SKM-1 (cell line): ENCODE results near the gene ZBTB42.
"Not testable (repeated sequence)": the region's sequence is repeated elsewhere in the genome, so short reads cannot be mapped to it uniquely, and the experiment has no call there.

Source experiments
- DNase-seq: peaks from one replicate; lab custom pipeline; 2025; ENCODE audit not compliant: unreplicated experiment; lab: John Stamatoyannopoulos, UW

Gene ZBTB42

DNA sequence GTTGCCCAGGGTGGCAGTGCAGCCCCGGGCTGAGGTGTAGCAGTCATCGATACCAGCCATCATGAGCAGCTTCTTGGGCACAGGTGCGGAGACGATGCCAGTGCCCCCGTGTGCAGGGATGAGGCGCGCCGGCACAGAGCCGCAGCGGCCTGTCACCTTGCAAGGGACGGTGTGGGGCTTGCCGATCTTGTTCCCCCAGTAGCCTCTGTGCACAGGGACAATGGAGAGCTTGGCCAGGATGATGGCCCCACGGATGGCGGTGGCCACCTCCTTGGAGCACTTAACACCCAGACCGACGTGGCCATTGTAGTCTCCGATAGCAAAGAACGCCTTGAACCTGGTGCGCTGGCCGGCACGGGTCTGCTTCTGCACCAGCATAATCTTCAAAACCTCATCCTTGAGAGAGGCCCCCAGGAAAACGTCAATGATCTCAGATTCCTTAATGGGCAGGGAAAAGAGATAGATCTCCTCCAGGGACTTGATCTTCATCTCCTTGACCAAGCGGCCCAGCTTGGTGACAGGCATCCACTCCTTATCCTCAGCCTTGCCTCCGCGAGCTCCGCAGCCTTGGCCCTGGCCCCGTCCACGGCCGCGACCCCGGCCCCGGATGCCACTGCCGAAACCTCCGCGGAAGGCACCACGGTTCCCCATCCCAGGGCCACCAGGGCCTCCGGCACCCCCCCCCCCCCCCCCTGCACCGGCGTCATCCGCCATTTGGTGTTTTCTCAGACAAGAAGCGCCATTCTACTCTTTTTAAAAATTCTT lies 35.5 kb downstream of the ZBTB42 start:
- not testable (repeated sequence) for DNase-seq

DNA sequence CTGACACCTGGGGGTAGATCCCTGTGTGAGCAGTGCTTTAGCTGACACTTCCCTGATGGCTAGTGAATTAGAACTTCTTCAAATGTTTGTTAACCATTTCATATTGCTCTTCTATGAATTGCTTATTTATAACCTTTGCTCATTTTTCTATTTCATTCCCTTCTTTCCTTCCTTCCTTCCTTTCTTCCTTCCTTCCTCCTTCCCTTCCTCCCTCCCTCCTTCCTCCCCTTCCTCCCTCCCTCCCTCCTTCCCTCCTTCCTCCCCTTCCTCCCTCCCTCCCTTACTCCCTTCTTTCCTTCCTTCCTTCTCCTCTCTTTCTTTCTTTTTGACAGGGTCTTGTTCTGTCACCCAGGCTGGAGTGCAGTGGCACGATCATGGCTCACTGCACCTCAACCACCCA lies 40.8 kb downstream of the ZBTB42 start:
- no peak for DNase-seq

DNA sequence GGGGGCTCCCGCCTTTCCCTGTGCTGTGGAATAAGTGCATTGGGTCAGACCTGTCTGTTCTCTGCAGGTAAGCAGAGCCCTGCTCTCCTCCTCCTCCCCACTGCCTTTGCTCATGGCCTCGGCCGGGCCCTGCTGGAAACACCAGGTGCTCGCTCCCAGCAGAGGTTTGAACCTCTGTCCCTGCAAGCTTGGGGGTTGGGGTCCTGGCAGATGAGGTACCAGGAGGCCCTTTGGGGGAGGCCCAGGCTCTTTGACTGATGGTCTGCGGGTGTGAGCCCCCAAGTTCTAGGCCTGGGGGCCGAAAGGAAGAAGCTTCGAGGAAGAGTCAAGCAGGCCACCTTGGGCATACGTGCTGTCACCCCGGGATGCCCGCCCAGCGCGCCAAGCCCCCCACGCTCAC lies 42.1 kb downstream of the ZBTB42 start:
- DNase-seq, result no peak

DNA sequence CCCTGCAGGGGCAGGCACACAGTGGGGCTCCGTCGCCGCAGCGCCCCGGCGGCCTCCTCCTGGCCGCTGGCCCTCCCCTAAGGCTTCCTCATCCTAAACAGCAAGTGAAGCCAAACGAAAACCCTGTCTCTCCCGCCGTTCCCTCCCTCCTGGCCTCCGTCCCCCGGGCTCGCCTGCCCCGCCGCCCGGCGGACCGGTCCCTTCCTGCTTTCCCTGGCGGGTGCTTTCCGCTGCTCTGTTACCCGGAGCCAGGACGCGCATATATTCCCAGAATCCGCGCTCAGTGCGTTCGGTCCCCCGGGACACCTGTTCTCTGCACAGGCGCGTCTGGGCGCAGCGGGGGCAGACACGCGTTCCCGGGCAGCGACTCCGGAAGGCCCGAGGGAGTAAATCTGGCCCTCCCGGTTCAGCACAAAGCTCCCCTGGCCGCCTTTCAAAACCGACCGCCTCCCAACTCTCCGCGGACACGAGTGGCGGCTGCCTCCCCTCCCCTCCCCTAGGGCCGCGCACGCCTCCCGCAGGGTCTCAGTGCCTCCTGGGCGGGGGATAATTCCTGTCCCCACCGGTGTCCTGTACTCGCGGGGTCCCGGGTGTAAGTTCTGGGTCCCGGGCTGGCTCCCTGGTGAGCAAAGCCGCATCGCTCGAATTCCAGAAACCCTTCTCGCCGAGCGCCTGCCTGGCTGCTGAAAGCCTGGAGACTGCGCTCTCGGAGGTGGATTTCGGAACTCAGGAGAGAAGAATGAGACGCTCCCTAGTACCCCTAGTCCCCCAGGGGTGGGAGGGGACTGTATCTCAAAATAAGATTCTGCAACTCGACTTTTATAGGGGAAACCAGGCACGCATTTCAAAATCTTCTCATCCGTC lies 42.8 kb downstream of the ZBTB42 start:
- DNase-seq, result no peak

DNA sequence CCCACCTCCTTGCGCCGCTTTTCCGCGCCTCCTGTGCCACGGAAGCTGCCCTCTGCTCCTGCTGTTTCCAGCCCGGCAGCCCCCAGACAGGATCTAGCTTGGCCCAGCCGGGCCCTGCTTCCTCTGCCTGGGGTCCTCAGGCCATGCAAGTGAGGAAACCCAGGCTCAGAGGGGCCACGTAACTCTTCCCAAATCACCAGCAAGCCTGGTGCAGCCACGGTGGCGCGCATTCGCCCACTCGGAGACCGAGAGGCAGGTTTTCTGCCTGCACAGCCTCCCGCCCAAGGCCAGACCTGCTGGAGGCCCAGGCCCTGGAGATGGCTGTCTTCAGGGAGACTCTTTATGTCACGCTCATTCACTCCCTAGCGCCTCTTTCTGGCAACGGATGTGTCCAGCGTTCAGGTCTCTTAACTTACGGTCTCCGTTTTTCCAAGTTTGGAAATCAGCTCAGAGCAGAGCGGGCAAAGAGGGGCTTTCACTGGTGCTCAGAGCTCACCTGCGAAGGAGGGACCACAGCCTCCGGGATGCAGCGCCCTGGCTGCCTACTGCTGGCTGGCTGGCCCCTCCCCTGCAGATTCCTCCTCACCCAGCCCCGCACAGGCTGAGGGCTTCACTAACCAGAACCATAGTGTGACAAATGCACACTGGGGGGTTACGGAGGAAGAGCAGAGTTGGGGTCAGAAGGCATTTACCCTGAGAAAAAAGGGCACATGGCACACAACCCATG lies 43.6 kb downstream of the ZBTB42 start:
- no peak for DNase-seq

DNA sequence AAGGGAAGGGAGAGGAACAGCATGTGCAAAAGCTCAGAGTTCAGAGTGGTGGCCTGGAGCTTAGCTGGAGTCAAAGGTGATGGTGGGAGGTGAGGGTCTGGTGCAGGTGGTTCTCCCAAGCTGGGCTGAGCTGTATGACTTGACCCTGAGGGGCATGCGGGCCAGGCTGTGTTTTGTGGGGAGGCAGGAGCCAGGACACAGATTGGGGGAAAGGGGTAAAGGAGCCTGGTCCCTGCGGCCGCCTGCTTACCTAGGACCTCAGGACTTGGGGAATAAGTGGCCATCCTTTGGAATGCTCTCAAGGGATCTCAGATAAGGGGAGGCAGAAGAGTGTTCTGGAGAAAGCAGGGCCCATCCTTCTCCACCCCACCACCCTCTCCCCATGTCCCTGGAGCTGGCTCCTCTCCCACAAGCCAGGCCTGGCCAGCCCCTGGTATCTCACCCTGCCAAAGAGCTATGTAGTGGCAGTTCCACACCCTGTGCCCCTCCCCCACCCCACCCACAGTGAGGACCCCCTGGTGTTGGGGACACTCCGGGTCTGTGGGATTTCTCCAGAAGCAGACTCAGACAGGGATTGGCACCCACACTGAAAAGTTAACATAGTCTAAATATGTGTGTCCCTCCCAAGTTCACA lies 44.2 kb downstream of the ZBTB42 start:
- DNase-seq, result no peak

DNA sequence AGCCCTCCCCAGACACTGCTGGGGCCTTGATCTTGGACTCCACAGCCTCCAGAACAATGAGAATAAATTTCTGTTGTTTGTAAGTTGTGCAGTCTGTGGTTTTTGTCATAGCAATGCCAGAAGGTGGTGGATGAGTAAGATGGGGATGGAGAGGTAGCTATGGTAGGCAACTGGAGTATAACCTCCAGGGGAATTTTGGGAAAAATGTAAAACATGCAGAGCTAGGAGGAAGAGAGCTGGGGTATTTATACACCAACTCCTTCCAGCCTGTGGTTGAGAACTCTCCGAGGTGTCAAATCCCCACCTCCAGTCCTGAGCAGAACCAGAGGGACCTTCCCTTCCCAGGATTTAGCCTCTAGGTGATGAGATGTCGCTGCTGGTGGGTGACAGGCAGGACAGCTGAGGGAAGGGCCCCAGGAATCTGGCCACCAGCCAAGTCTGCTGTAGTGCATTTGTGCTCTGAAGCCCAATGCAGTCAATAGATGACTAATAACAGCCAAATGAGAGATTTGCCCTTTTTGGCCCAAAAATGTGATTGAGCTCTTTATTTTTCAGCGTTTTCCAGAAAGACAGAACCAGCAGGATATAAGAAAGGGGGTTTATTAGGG lies 45.0 kb downstream of the ZBTB42 start:
- no peak for DNase-seq

DNA sequence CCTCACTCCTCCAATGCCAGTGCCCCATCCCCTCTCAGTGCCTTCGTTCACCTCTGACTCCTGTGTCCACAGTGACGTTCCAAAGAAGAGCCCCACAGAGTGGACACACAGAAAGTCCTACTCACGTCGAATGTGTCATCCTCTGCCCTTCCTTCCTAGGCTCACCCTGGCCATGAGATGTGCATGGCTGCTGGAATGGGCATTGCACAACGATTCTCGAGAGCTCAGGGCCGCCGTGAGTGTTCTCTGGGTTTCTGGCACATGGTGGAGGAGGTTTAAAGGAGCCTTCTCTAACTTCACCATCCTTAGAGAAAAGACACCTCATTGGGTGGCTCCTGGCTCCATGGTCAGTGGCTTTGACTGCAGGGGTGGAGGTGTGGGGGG lies 51.4 kb downstream of the ZBTB42 start:
- DNase-seq, result no peak
